DMS53 treated with DMSO at 0.1 percent for 48 hours (cell line): Measurements from ENCODE around the gene ADGRG4.

ENCODE experiments used
- DNase-seq: peaks from one replicate; lab custom pipeline; 2025; ENCODE audit not compliant: unreplicated experiment; lab: John Stamatoyannopoulos, UW

ADGRG4 gene

DNA sequence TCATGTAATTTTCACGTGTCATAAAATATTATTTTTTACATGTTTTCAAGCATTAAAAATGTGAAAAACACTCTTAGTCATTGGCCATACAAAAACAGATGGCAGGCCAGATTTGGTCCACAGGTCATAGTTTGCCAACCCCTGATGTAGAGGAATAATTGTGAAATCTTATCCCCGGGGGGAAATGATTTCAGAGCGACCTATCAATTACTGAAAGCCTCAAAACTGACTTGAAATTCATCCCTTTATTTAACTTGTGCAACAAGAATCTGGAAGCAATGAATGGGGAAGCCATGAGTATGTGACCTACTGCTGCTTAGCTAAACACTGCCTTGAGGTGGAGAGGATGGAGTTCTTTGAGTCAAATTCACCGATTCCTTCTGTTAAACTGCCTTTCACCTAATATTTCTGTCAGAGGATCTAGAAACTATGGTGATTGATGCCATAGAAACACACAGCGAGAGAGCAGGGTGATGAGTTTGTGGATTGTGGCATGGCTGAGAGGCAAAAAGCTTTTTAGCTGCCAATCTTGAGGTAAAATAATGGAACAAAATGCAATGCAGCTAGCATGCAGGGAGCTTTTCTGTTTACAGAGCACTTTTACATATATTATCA is 156.6 kb downstream of the ADGRG4 start:
- DNase-seq, result no peak

- no peak for DNase-seq
Observed at GRCh38 chrX:136464589-136464988, 163.8 kb downstream of the ADGRG4 start.
